Activated CD4-positive, alpha-beta T cell treated with anti-CD3 and anti-CD28 coated beads, Interleukin-2, amount 50 U/mL, for 4 hours (primary cell): ENCODE measurements around the gene HENMT1.
"Not testable (repeated sequence)": the region's sequence is repeated elsewhere in the genome, so short reads cannot be mapped to it uniquely, and the experiment has no call there.

Source experiments
- DNase-seq, 2 experiments: peaks; one replicate each; pipeline ENCODE4 v3.0.0-alpha.2; 2020

Gene HENMT1

DNA sequence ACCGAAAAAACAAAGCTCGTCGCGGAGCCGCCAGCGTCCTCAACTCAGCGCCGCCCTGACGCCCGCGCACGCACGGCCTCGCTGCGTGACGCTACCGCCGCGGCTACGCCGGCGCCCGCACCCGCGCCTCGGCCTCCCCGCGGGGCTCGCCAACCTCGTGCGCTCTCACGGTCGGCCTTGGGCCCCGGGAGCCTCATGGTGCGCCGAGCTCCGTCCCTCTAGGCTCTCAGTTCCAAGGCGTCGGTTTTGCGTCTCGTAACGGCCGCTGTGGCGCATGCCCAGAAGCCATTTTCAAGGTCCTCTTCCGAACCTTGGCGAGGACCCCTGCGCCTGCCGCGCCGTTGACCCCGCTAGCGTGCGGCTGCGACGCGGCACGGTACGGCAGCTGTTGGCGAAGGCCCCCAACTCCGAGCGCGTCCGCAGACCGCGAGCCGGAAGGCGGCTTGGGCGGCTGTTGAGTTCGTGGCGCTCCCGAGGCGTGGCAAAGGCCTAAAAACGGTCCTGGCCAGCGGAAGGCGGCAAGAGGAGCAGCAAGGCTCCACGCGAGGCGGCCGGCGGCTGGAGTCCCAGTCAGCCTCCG lies at the start of gene HENMT1:
HENMT1 (minus strand) TSS at position 64 of the 580 bp plus-strand sequence. CDS start 1,209 bp downstream, outside the sequence.
- peak; percentile 64 to 69 for DNase-seq

- peak; percentile 62 to 63 for DNase-seq
Observed at GRCh38 chr1:108708691-108709660, 48.1 kb upstream of the HENMT1 start.

- DNase-seq = no peak
Observed at GRCh38 chr1:108706643-108707042, 45.8 kb upstream of the HENMT1 start.

GRCh38 chr1:108704496-108704895 lies 43.6 kb upstream of the HENMT1 start:
- DNase-seq = no peak

- no peak for DNase-seq
Observed at GRCh38 chr1:108703939-108704338, 43.0 kb upstream of the HENMT1 start.

GRCh38 chr1:108702109-108702508 lies 41.2 kb upstream of the HENMT1 start:
- DNase-seq = not testable (repeated sequence)

DNA sequence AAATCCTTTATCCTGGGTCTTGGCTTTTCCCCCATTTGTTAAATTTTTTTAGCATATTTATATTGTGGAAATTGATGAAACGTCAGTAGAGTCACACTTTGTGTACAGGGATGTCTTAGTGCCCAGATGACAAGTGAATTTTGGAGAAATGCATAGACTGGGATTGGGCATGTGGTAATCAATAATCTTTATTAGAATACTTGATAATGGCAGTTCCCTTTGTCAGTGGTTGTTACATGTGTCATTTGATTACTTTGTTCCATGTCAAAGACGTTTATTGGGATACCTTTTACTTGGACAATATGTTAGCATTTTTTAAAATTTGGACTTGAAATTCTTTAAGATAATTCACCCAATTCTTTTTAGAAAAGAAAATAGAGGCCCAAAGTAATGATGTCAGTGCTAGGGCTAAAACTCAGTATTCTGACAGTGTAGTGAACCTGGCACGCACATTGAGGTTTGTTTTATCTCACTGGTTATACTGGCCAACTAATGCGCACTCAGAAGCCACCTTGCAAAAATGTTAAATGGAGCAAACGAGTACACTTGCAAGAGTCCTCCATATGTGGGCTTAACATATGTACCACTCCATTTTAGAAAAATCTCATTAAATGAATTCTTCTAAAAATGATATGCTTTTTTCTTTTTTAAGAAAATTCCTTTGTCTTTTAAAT lies 40.4 kb upstream of the HENMT1 start:
- no peak for DNase-seq

GRCh38 chr1:108699375-108700332 lies 38.8 kb upstream of the HENMT1 start:
- no peak for DNase-seq

DNA sequence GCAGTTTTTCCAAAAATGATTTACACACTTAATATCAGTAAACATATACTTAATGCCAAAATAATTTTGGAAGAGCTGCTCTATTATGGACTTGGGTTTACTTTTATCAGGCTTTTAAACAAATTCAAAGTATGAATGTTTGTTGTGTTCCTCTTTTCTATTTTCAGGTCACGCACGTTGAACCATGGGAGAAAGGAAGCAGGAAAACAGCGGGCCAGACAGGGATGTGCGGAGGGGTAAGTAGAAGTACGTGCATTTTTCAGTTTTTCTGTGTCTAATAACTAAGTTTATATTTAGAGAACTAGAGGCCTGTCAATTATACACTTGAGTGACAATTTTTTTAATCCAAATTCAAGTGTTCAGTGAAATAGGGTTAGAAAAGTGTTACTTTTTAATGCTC lies 34.6 kb upstream of the HENMT1 start:
- no peak for DNase-seq

- DNase-seq = peak; percentile 57 to 60
Observed at GRCh38 chr1:108692724-108693655, 32.1 kb upstream of the HENMT1 start.

- peak; percentile 91 for DNase-seq
Observed at GRCh38 chr1:108691942-108692723, 31.2 kb upstream of the HENMT1 start, which contains the start of gene PRPF38B. Gene PRPF38B (plus strand): TSS chr1:108692310. CDS start chr1:108692592, 282 bp downstream.

- DNase-seq = no peak
Observed at GRCh38 chr1:108691128-108691941, 30.4 kb upstream of the HENMT1 start.

DNA sequence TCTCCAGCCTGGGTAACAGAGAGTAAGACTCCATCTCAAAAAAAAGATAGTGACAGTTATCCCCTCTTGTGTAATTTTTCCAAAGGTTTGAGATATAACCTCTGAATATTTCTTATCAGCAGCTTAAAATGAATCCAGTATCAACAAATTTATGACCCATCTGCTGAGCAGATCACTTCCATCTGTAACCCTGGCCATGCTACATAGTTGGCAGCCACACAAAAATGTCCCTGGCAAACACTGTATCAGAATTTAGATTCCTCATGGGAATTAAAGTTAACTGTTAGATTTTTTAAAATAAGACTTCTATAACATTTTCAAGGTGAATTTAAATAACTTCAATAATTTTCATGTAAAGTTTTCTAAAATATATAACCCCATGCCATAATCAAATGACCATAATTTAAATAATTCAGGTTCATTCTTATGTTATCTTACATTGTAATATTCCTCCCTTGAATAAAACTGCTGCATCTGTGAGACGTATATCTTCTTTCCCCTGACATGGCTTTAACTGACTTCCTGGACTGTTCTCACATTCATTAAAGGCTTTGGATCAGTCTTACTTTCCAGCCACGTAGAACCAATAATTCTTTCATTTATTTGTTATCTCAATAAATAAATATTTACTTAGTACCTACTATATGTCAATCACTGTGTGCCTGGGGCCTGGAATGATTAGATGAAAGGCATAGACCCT lies 25.9 kb upstream of the HENMT1 start:
- no peak for DNase-seq

GRCh38 chr1:108685529-108685928 lies 24.6 kb upstream of the HENMT1 start:
- DNase-seq = no peak

- DNase-seq = not testable (repeated sequence)
Observed at GRCh38 chr1:108681701-108682100, 20.8 kb upstream of the HENMT1 start.

GRCh38 chr1:108679586-108680213 lies 18.8 kb upstream of the HENMT1 start:
- no peak for DNase-seq

GRCh38 chr1:108678706-108679105 lies 17.8 kb upstream of the HENMT1 start:
- no peak for DNase-seq

GRCh38 chr1:108671143-108671542 lies 10.2 kb upstream of the HENMT1 start:
- DNase-seq = no peak
